GM13977 (cell line): ENCODE measurements around the gene CMIP.

Experiments used
- DNase-seq: peaks from one replicate; pipeline ENCODE4 v3.0.0; 2012; ENCODE audit warnings: low spot score
- CTCF ChIP-seq: IDR thresholded peaks from 2 replicates; pipeline ENCODE4 v1.5.1; 2012; ENCODE audit warnings: mild to moderate bottlenecking, control low read depth; ENCODE audit not compliant: insufficient read depth; ENCODE audit errors: extremely low read depth, missing control alignments
- in situ Hi-C: fragments of 300-500 bp; cut with MboI; formaldehyde crosslinking; loops from one replicate; pipeline ENCODE4 v1.12.0; 2022; ENCODE audit warnings: low sequenced_read_pairs, low pct_unique_long_range_greater_than_20kb, mixed read lengths, inconsistent platforms; ENCODE audit not compliant: unreplicated experiment

Gene CMIP

DNA sequence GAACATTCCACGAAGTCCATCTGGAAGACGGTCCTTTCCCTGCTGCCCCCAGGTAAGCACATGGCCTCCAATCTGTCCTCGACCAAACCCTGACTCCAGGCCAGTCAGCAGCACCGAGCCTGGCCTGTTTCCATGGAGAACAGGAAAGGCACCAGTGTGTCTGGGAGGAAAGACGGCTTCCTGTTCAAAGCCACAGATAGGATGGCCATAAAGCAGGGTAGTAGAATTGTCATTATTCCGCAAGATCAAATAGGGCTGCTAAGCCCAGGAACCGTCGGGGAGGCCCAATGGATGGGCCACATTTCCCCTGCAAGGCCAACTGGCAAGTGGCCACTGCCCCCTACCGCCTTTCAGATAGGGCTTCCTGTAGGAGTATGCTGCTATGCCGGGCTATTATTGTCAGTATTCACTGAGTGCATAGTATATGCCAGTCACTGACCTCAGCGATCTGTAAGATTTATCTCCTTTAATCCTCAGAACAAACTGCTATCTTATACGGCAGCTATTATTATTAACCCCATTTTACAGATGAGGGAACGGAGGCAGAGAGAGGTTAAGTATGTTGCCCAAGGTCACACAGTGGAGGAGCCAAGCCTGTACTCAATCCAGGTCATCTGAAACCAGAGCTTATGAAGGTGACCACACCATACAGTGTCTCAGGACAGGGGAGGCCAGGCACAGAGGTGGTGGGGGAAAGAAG lies 311.5 kb downstream of the CMIP start:
- no peak for DNase-seq
- TF ChIP-seq CTCF, result no peak
- in situ Hi-C loops, result no loop called here

DNA sequence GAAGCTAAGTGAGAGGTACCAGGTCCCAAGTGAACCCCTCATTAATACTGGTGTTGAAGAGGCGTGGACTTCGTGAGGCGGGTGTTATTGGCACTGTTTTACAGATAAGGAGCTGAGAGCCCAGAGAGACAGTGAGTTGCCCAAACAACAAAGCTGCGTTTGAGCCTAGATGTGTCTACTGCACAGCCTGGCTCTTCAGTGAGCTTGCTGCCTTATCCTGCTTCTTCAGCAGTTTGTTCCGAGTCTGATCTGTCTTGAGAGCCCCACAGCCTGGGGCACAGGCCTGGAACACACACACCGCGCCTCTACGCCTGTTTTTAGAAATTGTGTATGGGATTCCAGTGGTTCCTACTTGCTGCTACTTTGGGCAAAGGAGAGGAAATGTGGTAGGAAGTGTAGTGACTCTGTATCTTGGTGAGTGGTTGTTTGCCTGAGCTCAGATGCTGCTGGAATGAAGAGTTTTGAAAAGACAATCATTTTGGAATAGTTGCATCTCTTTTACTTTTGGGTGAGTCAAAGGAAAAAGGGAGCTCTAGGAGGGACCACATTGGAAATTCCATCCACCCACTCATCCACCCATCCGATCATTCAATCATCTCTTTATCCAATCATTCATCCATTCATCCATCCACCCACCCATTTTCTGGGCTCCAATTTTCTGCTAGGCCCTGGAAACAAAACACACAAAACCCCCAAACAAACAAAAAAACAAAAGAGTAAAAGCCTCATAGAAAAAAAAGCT lies 312.2 kb downstream of the CMIP start:
- no peak for TF ChIP-seq CTCF
- in situ Hi-C loops, result no loop called here
- DNase-seq, result no peak

GRCh38 chr16:81758376-81758775 lies 313.8 kb downstream of the CMIP start:
- no peak for TF ChIP-seq CTCF
- in situ Hi-C loops, result no loop called here
- DNase-seq, result no peak
